ENCODE data around the gene LEUTX. TPM values are rescaled to one million over a fixed set of nuclear protein-coding genes. Genes with fewer than 3 reads are reported as not detected.
"Not testable (repeated sequence)": the region's sequence is repeated elsewhere in the genome, so short reads cannot be mapped to it uniquely, and the experiment has no call there.

The LEUTX gene
- total RNA-seq, 1 donor from 2014 or later: 1.6 TPM

DNA sequence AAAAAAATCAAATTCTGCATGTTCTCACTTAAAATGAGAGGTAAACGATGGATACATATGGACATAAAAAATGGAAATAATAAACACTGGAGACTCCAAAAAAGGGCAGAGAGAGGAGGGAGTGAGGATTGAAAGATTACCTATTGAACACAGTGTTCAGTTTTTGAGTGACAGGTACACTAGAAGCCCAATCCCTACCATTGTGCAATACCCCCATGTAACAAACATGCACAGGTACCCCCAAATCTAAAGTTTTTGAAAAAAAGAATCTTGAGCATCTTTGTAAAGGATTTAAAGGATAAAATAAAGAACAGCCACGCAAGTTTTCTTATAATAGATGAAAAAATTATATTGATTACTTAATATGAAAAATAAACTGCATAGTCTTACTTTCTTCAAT, 24.1 kb upstream of the LEUTX start:
- H3K36me3 Mint-ChIP-seq (ENCODE audit: unreplicated experiment): no peaks in the 10 kb centered on the region
- H3K4me1 Mint-ChIP-seq (ENCODE audit: low read depth, unreplicated experiment): no peaks in the 10 kb centered on the region
- no peak overlapping the region for H3K27ac Mint-ChIP-seq (ENCODE audit: unreplicated experiment)
- H3K4me3 Mint-ChIP-seq (ENCODE audit: unreplicated experiment): no peak overlapping the region
- DNase-seq: no peak
- H3K27me3 Mint-ChIP-seq (ENCODE audit: unreplicated experiment): peaks cover 2% of the 10 kb centered on the region
- TF ChIP-seq, protein P1, sequence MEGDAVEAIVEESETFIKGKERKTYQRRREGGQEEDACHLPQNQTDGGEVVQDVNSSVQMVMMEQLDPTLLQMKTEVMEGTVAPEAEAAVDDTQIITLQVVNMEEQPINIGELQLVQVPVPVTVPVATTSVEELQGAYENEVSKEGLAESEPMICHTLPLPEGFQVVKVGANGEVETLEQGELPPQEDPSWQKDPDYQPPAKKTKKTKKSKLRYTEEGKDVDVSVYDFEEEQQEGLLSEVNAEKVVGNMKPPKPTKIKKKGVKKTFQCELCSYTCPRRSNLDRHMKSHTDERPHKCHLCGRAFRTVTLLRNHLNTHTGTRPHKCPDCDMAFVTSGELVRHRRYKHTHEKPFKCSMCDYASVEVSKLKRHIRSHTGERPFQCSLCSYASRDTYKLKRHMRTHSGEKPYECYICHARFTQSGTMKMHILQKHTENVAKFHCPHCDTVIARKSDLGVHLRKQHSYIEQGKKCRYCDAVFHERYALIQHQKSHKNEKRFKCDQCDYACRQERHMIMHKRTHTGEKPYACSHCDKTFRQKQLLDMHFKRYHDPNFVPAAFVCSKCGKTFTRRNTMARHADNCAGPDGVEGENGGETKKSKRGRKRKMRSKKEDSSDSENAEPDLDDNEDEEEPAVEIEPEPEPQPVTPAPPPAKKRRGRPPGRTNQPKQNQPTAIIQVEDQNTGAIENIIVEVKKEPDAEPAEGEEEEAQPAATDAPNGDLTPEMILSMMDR (IDR thresholded peaks at IDR 0.05; ENCODE audit: partially characterized antibody, unreplicated experiment): no peak
- H3K9me3 Mint-ChIP-seq (ENCODE audit: unreplicated experiment): no peaks in the 10 kb centered on the region

DNA sequence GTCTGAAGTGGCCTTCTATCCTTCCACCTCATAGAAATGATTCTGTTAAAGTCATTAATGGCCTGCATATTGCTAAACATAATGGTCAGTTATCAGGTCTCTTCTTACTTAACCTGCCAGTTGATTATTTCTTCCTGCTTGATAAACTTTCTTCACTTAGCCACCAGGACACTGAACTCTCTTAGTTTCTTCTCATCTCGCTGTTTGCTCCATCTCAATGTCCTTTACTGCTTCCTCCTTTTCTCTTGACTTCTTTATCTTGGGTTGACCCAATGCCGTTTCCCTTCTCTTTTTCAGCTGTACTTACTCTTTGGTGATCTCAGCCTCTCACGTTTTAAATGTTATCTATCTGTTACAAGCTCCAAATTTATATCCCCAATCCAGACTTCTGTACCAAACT, 23.7 kb upstream of the LEUTX start:
- Mint-ChIP-seq H3K27ac (ENCODE audit: unreplicated experiment) (no peak overlapping the region), H3K9me3 (ENCODE audit: unreplicated experiment) (no peaks in the 10 kb centered on the region), H3K27me3 (ENCODE audit: unreplicated experiment) (peaks cover 2% of the 10 kb centered on the region), H3K4me3 (ENCODE audit: unreplicated experiment) (no peak overlapping the region), H3K36me3 (ENCODE audit: unreplicated experiment) (no peaks in the 10 kb centered on the region), H3K4me1 (ENCODE audit: low read depth, unreplicated experiment) (no peaks in the 10 kb centered on the region)
- TF ChIP-seq, protein P1 (IDR thresholded peaks at IDR 0.05; ENCODE audit: partially characterized antibody, unreplicated experiment): no peak
- no peak for DNase-seq

DNA sequence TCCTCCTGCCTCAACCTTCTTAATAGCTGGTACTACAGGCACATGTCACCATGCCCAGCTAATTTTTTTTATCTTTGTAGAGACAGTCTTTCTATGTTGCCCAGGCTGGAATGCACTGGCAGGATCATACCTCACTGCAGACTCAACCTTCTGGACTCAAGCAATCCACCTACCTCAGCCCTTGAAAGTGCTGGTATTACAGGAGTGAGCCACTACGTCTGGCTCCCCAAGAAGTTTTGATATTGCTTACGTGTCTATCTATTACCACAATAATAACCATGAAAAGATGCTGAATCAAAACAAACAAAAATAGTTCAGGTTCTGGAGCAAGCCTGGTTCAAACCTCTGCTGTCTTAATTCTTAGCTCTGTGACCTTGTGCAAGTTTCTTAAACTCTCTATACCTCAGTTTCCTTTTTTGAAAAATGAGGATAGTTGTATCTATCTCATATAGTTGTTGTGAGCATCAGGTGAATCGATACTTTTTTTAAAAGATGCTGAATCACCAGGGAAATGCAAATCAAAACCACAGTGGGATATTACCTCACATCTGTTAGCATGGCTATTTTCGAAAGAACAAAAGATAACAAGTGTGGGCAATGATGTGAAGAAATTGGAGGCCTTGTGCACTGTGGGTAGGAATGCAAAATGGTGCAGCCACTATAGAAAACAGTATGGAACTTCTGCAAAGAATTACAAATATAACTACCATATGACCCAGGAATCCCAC, 19.0 kb upstream of the LEUTX start:
- Mint-ChIP-seq H3K36me3 (ENCODE audit: unreplicated experiment) (no peaks in the 10 kb centered on the region), H3K27me3 (ENCODE audit: unreplicated experiment) (no peaks in the 10 kb centered on the region), H3K4me1 (ENCODE audit: low read depth, unreplicated experiment) (no peaks in the 10 kb centered on the region), H3K27ac (ENCODE audit: unreplicated experiment) (no peak overlapping the region), H3K4me3 (ENCODE audit: unreplicated experiment) (no peak overlapping the region), H3K9me3 (ENCODE audit: unreplicated experiment) (no peaks in the 10 kb centered on the region)
- no peak for DNase-seq
- TF ChIP-seq, protein P1 (IDR thresholded peaks at IDR 0.05; ENCODE audit: partially characterized antibody, unreplicated experiment): no peak

DNA sequence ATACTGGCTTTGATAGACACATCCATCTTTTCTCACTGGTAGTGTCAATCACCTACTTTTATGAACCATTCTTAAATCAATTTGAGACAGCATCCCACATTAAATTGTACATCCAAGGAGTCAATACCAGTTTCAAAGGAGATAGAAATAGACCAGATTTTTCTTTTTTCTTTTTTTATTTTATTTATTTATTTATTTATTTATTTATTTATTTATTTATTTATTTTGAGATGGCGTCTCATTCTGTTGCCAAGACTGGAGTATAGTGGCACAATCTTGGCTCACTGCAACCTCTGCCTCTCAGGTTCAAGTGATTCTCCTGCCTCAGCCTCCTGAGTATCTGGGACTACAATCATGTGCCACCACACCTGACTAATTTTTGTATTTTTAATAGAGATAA, 16.8 kb upstream of the LEUTX start:
- H3K27me3 Mint-ChIP-seq (ENCODE audit: unreplicated experiment); H3K4me3 Mint-ChIP-seq (ENCODE audit: unreplicated experiment); H3K27ac Mint-ChIP-seq (ENCODE audit: unreplicated experiment); H3K9me3 Mint-ChIP-seq (ENCODE audit: unreplicated experiment); H3K36me3 Mint-ChIP-seq (ENCODE audit: unreplicated experiment); H3K4me1 Mint-ChIP-seq (ENCODE audit: low read depth, unreplicated experiment); DNase-seq: not testable (repeated sequence)

DNA sequence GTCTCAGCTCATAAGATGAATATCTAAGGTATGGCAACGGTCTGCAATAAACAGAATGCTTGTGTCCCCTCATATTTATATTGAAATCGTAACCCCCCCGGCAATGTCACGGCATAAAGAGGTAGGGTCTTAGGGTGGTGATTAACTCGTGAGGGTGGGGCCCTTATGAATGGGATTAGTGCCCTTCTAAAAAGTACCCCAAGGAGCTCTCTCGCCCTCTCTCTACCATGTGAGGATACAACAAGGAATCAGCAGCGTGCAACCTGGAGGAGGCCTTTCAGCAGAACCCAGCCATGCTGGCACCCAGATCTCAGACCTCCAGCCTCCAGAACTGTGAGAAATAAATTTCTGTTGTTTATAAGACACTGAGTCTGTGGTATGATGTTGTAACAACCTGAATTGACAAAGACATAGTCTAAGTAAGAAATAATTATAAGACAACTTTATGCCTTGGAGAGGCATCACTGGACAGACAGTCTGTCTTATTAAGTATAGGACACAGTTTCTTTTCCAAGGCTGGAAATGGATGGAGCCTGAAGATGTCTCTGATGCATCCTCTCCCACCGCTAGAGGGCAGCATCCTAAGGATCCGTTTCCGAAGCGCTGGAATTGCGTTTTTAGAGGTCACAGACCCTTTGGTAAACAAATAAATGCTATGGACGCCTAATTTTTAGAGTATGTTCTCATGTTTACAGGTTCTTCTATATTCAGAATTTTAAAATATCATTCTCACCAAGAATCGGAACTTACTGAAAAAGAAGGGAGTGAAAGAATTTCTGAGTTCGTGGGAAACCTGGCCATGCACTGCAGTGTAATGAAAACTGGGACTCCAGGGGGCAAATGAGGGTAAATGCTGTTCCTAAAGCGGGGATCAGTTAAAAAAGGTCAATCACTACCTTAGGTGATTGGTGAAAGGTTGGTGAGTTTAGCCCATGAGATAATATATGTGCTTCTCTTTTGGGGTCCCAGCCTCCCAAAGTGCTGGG, 13.3 kb upstream of the LEUTX start:
- H3K27ac Mint-ChIP-seq (ENCODE audit: unreplicated experiment): no peak overlapping the region
- H3K27me3 Mint-ChIP-seq (ENCODE audit: unreplicated experiment): peaks cover 2% of the 10 kb centered on the region
- no peaks in the 10 kb centered on the region for H3K9me3 Mint-ChIP-seq (ENCODE audit: unreplicated experiment)
- no peaks in the 10 kb centered on the region for H3K36me3 Mint-ChIP-seq (ENCODE audit: unreplicated experiment)
- no peak overlapping the region for H3K4me3 Mint-ChIP-seq (ENCODE audit: unreplicated experiment)
- peak; percentile 74 for DNase-seq
- no peaks in the 10 kb centered on the region for H3K4me1 Mint-ChIP-seq (ENCODE audit: low read depth, unreplicated experiment)
- TF ChIP-seq, protein P1 (IDR thresholded peaks at IDR 0.05; ENCODE audit: partially characterized antibody, unreplicated experiment): peak; percentile 89
